GM21360 (cell line): ENCODE data around the gene FMO4.
"Not testable (repeated sequence)": the region's sequence is repeated elsewhere in the genome, so short reads cannot be mapped to it uniquely, and the experiment has no call there.

Experiments
- ATAC-seq: cut with Tn5 transposase; IDR thresholded peaks from one replicate; pipeline ENCODE4 v1.9.1; 2021; ENCODE audit warnings: mild to moderate bottlenecking, moderate library complexity; ENCODE audit not compliant: unreplicated experiment

The FMO4 gene

DNA sequence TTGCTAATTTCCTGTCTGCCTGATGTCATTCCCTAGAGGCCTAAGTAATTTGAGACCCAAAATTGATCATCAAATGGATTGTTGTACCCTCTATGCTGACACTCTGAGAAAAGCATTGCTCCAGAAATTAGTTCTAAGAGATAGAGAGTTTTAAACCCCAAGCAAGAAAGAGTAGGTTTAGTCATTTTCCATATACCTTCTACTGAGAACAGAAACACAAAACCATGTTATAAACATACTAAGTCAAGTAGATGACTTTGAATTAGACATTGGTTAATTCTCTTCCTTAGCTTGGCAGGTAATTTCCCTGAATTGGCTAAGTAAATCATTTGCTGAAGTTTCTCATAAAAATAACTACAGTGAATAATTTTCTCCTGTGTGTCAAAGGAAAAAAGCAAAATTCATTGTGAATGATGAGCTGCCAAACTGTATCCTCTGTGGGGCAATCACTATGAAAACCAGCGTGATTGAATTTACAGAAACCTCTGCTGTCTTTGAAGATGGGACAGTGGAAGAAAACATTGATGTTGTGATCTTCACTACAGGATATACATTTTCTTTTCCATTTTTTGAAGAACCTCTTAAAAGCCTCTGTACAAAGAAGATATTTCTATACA, 20.1 kb downstream of the FMO4 start:
- ATAC-seq, result no peak

DNA sequence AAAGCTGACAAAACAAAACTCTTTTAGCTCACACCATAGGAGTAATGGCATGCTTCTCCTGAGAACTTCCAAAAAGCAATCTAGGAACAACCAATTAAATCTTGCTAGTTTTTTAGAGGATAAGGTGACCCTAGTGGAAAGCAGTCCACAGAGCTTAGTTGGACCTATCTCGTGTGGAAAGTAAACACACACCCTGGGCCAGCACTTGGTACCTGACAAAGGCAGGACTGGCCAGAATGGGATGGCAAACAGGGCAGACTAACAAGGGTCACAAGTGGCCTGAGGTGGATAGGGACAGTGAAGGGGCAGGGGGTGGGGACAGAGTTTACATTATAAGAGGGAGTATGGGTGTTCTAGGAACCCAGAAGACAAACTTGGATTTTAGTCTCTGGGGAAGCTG, 22.0 kb downstream of the FMO4 start:
- ATAC-seq, result no peak

DNA sequence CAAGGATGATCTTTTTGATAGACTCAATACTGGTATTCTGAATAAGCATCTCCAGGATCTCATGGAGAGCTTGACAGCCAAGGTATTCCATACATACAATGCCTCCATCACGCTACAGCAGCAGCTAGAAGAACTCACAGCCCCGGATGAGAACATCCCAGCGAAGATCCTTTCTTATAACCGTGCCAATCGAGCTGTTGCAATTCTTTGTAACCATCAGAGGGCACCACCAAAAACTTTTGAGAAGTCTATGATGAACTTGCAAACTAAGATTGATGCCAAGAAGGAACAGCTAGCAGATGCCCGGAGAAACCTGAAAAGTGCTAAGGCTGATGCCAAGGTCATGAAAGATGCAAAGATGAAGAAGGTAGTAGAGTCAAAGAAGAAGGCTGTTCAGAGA, 25.4 kb downstream of the FMO4 start:
- ATAC-seq, result not testable (repeated sequence)

DNA sequence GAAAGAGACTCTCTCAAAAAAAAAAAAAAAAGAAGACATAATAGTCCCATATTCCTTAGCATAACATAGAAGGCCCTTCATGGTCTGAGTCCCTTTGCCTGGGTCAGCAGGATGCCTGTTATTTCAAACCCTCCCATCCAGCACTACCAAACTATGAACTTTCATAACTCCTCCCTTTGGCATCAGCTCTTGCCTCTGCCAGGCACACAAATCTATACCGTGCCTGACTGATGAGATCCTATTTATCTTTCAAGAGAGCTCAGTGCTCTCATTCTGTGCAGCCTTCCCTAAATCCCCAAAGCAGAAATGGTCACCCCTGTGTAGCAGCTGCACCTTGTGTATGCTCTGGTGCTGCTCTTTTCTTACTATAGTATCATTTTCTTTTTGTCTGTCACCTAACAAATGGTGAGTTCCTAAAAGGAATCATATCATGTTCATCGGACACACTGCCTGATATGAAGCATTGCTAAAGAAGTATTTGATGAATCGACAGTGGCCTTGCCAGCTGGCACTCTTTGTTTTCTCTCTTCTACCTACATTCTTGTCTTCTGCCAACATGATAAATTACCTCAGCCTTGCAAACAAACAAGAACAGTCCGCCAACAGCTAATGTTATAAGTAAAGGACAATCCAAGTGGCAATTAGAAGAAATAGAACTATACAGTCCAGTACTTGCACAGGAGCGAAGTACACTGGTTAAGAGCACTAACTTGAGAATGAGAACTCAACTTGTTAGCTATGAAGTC, 29.9 kb downstream of the FMO4 start:
- no peak for ATAC-seq

DNA sequence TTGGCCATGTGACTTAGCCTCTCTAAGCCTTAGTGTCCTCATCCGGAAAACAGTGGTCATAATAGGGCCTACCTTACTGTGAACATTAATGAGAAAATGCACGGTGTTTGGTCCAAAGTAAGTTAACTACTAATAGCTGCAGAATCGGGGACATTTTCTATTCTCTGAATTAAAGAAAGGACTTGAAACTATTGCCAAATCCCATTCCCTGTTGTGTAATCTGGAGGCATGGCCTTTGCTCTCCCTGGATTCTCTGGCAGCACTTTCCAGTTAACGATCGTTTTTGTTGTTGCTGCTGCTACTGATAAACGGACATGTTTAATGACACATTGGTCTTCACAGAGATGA, 30.5 kb downstream of the FMO4 start:
- ATAC-seq, result no peak

DNA sequence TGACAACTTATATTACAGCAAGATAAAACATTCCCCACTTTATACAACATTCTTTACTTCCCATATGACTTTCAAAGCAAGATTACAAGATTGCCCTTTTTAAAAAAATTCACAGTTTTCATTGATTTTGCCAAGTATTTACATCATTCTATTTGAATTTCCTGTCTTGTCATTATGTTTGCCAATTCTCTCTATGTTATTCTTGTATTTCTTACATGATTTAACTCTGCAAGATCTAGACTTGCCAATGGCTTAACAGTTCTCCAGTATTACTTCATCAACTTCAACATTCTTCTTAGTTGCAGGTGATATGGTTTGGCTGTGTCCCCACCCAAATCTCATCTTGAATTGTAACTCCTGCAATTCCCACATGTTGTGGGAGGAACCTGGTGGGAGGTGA, 31.6 kb downstream of the FMO4 start:
- ATAC-seq, result no peak

DNA sequence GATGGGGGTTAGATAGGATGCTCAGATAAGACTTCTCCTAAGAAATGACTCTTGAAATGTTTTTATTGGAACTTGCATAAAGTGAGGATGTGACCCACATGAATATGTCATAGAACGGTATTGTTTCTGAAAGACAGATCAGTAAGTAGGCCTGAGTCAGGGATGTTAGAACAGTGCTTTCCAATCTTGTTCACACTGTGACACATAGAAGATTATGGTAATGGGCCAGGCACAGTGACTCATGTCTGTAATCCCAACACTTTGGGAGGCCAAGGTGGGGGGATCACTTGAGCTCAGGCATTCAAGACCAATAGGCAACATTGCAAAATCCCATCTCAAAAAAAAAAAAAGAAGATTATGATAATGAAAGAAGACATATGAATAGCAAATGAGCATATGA, 32.9 kb downstream of the FMO4 start:
- no peak for ATAC-seq

DNA sequence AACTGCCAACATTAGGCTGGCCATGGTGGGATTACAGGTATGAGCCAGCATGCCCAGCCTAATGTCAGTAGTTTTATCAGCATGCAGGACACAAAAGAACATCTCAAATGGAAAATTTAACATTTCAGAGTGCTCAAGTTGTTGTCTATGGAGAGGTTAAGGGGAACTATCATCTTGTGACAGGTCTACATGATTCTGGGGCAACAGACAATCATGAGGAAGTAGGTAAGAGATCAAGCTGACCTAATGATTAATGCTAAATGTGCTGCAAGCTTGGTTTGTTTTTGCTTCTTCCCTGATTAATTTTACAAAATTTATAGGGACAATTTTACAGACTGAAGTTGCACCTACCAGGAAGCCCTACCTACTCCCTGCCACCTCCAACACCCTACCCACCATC, 36.6 kb downstream of the FMO4 start:
- no peak for ATAC-seq

DNA sequence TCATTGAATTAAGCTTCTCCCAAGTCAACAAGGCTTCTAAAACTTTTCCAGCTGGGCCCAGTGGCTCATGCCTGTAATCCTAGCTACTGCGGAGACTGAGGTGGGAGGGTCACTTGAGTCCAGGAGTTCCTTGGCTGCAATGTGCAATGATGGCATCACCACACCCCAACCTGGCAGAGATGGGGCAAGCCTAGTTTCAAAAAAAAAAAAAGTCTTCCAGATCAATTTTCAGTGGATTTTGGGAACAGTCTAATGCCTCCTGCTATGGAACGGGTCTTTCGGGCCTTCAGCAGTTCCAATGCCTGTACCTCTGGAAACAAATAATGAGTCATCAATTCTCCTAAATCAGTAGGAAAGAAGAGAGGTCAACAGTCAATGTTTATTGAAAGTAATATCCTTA, 38.0 kb downstream of the FMO4 start:
- no peak for ATAC-seq

DNA sequence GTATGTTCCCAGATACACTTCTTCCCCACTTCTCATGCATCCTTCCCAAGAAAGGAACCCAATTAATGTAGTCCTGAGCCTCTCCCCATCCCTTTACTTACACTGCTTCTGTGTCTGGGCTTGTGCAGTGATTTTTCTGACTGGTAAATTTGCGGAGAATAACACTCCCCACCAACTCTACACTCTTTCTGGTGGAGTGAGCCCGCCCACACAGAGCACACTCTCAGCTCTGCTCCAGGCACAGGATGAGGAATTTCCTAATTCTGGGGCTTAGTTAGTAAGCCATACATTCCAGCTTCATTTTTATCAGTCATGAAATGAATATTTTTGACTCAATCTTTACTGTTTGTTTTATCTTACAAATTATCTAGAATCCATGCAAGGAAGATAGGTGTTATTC, 38.6 kb downstream of the FMO4 start:
- no peak for ATAC-seq

DNA sequence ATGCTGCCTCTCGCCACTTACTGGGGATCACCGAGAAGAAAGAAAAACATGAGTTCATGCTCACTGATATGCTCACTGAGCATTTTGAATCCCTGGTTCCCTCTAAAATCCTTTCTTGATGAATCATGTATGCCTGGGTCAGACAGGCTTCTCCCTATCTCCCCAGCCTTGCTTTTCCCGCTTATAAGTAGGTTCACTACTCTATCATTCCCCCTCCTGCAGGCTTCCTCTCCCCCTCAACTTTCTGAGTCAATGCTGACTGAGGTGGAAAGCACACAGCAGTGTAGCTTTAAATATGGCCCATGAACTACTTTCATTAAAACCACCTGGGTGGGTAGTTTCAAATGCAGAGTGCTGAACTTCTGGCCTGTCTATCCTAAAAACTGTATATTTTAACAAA, 41.7 kb downstream of the FMO4 start:
- no peak for ATAC-seq

DNA sequence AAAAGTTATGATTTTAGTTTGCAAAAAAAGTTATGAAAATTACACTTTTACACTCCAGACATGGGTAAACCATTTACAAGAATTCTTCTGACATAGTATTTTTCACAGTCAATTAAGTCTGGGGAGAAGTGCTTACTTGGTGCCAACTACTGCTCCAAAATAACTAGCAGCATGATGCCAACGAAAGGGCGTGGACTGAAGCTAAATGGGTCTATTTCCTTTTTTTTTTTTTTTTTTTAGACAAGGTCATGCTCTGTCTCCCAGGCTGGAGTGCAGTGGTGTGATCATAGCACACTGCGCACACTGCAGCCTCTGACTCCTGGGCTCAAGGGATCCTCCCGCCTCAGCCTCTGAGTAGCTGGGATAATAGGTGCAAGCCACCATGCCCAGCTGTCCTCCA, 43.2 kb downstream of the FMO4 start:
- no peak for ATAC-seq

DNA sequence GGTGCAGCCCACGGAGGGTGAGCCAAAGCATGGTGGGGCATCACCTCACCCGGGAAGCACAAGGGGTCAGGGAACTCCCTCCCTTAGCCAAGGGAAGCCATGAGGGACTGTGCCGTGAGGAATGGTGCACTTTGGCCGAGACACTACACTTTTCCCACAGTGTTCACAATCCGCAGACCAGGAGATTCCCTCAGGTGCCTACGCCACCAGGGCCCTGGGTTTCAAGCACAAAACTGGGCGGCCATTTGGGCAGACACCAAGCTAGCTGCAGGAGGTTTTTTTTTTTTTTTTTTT, 45.3 kb downstream of the FMO4 start:
- not testable (repeated sequence) for ATAC-seq

DNA sequence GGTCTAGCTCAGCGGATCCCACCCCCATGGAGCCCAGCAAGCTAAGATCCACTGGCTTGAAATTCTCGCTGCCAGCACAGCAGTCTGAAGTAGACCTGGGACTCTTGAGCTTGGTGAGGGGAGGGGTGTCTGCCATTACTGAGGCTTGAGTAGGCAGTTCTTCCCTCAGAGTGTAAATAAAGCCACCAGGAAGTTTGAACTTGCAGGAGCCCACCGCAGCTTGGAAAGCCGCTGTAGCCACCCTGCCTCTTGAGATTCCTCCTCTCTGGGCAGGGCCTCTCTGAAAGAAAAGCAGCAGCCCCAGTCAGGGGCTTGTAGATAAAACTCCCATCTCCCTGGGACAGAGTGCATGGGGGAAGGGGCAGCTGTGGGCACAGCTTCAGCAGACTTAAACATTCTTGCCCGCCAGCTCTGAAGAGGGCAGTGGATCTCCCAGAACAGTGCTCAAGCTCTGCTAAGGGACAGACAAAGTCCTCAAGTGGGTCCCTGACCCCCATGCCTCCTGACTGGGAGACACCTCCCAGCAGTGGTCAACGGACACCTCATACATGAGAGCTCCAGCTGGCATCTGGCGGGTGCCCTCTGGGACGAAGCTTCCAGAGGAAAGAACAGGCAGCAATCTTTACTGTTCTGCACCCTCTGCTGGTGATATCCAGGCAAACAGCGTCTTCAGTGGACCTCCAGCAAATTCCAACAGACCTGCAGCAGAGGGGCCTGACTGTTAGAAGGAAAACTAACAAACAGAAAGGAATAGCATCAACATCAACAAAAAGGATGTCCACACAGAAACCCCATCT, 45.9 kb downstream of the FMO4 start:
- ATAC-seq, result not testable (repeated sequence)

DNA sequence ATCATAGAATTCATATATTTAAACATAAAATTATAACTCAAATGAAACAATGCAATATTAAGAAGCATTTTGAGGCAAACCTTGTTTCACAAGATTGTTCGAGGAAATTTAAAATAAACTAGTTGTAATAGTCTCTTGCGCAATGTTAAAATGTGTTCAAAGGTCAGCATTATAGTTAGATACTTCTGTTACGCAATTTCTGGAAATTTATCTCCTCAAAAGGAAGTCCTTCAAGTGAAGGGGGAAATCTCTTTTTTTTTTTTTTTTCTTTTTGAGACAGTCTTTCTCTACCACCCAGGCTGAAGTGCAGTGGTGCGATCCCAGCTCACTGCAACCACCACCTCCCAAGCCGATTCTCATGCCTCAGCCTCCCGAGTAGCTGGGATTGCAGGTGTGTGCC, 52.1 kb downstream of the FMO4 start:
- no peak for ATAC-seq

DNA sequence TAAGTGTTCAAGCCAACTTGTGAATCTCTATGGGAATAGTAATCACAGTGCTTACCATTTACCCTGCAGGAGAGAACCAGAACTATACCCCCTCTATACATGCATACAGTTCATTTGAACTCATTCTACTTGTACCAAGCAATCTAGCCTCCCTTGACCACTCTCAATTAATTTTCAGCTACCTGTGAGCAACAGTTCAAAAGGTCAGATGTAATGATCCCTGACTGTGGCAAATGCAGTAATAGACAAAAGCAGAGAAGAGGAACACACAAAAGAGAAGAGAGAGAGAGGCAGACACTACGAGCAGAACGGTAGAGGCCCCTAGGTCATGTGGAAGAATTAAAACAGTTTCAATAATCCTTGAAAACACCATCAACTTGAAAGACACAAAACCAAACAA, 52.8 kb downstream of the FMO4 start:
- ATAC-seq, result no peak

DNA sequence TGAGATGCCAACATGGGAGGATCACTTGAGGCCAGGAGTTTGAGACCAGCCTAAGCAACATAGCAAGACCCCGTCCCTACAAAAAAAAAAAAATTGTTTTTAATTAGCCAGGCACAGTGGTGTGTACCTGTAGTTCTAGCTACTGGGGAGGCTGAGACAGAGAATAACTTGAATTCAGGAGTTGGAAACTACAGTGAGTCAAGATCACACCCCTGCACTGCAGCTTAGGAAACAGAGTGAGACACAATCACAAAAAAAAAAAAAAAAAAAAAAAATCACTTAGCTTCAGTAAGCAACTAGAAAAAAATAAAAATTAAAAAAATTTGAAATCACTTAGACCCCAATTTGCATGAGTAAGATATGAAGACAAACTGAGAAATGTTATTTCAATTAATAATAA, 53.5 kb downstream of the FMO4 start:
- ATAC-seq, result no peak

DNA sequence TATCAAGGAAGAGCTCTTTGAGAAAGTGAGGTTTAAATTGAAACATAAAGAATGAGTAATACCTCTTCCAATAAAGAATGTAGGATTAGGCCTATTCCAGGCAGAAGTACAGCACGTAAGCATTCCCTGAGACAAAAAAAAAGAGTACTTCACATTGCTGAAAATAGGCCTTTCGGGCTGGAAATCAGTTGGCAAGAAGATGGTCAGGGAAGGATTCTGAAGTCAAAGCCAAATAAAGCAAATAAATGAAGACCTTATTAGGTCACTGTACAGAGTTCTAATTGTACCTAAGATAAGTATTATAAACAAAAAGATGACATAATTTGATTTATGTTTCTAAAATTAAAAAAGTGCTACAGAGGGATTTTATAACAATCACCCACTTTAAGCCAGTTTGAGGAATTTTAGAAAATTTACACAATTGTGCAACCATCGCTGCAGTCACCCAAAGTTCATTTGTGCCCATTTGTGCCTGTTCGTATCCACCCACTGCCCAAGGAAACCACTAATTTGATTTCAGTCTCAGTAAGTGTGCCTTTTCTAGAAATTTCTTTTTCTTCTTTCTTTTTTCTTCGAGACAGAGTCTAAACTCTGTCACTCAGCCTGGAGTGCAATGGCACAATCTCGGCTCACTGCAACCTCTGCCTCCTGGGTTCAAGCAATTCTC, 58.6 kb downstream of the FMO4 start:
- no peak for ATAC-seq

DNA sequence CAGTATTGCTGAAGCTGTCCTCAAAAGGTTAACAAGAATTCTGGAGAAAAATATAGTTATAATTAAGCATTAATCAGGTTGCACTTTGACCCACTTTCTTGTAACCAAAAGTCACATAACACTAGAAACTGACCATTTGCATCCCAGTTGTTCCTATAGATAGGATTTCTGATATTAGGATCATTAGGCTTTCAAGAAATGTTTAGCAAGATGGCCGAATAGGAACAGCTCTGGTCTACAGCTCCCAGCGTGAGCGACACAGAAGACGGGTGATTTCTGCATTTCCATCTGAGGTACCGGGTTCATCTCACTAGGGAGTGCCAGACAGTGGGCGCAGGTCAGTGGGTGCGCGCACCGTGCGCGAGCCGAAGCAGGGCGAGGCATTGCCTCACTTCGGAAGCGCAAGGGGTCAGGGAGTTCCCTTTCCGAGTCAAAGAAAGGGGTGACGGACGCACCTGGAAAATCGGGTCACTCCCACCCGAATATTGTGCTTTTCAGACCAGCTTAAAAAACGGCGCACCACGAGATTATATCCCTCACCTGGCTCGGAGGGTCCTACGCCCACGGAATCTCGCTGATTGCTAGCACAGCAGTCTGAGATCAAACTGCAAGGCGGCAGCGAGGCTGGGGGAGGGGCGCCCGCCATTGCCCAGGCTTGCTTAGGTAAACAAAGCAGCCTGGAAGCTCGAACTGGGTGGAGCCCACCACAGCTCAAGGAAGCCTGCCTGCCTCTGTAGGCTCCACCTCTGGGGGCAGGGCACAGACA, 59.6 kb downstream of the FMO4 start:
- not testable (repeated sequence) for ATAC-seq

DNA sequence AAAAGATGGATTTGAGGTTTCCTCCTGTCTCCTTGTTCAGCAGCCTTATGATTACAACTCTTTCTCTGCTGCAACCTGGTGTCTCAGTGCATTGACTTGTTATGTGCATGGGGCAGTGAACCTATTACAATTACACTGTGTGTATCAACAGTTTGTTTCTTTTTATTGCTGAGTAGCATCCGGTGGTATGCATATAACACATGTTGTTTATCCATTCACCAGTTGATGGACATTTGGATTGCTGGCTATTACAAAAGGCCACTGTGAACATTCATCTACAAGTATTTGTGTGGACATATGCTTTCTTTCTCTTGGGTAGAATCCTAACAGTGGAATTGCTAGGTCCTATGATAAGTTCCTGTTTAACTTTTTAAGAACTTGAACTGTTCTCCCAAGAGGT, 65.9 kb downstream of the FMO4 start:
- no peak for ATAC-seq

DNA sequence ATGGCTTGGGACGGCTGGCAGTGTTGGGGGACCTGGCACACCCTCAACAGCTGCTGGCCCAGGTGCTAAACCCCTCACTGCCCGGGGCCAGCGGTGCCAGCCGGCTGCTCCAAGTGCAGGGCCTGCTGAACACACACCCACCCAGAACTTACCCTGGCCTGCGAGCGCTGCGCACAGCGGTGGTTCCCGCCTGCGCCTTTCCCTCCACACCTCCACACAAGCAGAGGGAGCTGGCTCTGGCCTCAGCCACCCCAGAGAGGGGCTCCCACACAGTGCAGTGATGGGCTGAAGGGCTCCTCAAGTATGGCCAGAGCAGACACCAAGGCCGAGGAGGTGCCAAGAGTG, 67.9 kb downstream of the FMO4 start:
- ATAC-seq, result no peak
